HepG2 (cell line): ENCODE data around the gene ATP7B.

Source experiments
- AHDC1 ChIP-seq: sonication (generic); formaldehyde crosslinking; IDR thresholded peaks from 2 replicates; pipeline ENCODE4 v1.5.1; 2020; ENCODE audit warnings: mild to moderate bottlenecking, missing genetic modification reagents, borderline replicate concordance
- NFYC ChIP-seq: IDR thresholded peaks from 2 replicates; pipeline ENCODE4 v1.6.1; 2016; ENCODE audit warnings: missing genetic modification reagents, missing compliant biosample characterization
- PITX1 ChIP-seq: sonication (generic); formaldehyde crosslinking; IDR thresholded peaks from 2 replicates; pipeline ENCODE4 v1.5.1; 2020; ENCODE audit warnings: mild to moderate bottlenecking, missing genetic modification reagents
- SIN3A ChIP-seq: IDR thresholded peaks from 2 replicates; pipeline ENCODE4 v1.6.1; 2011; ENCODE audit warnings: low read depth, mild to moderate bottlenecking, control low read depth, low read length, borderline replicate concordance
- SP1 ChIP-seq, 2 experiments: fragments of 450-650 bp in 1 of 2; sonication (generic) in 1 of 2; formaldehyde crosslinking in 1 of 2; IDR thresholded peaks; 2 replicates each; pipeline versions ENCODE4 v1.4.0 to v1.6.1; 2016 to 2020; ENCODE audit warnings: missing genetic modification reagents in 1 of 2
- ZHX1 ChIP-seq: sonication (generic); formaldehyde crosslinking; IDR thresholded peaks from 2 replicates; pipeline ENCODE4 v1.8.1; 2022; ENCODE audit warnings: low read depth, mild to moderate bottlenecking, missing genetic modification reagents

- no peak for TF ChIP-seq SIN3A
- TF ChIP-seq SP1 (IDR thresholded peaks at IDR 0.05): no peak
- no peak for TF ChIP-seq SP1 (CRISPR knock-in tag; IDR thresholded peaks at IDR 0.05)
- no peak for TF ChIP-seq NFYC (CRISPR knock-in tag)
- TF ChIP-seq AHDC1 (CRISPR knock-in tag): no peak
- no peak for TF ChIP-seq ZHX1 (CRISPR knock-in tag)
- no peak for TF ChIP-seq PITX1 (CRISPR knock-in tag)
These were observed 45.1 kb downstream of the ATP7B start for GRCh38 chr13:51966186-51966585.
